IPS-20b (cell line): ENCODE measurements around the gene NDUFA8.

ENCODE experiments used
- H3K27ac ChIP-seq: one replicate; pipeline ENCODE4 v1.5.1; 2013; ENCODE audit warnings: low read length
- H3K27me3 ChIP-seq: 2 replicates; pipeline ENCODE4 v1.6.1; 2013; ENCODE audit warnings: mild to moderate bottlenecking, low read length, inconsistent platforms; ENCODE audit not compliant: insufficient read depth
- H3K36me3 ChIP-seq: 2 replicates; pipeline ENCODE4 v1.6.1; 2013; ENCODE audit warnings: low read depth, mild to moderate bottlenecking, inconsistent platforms, low read length, moderate library complexity; ENCODE audit not compliant: insufficient read depth
- H3K4me1 ChIP-seq: 2 replicates; pipeline ENCODE4 v1.6.1; 2013; ENCODE audit warnings: mild to moderate bottlenecking, control low read depth, inconsistent platforms, low read length, moderate library complexity; ENCODE audit not compliant: insufficient read depth
- H3K4me3 ChIP-seq: 2 replicates; pipeline ENCODE4 v1.5.1; 2013; ENCODE audit warnings: mild to moderate bottlenecking, low read length, inconsistent platforms
- H3K9ac ChIP-seq: 2 replicates; pipeline ENCODE4 v1.6.1; 2013; ENCODE audit warnings: low read depth, mild to moderate bottlenecking, inconsistent platforms, low read length, moderate library complexity
- H3K9me3 ChIP-seq: 2 replicates; pipeline ENCODE4 v1.6.1; 2013; ENCODE audit warnings: mild to moderate bottlenecking, low read depth, low read length, inconsistent platforms; ENCODE audit not compliant: insufficient read depth

NDUFA8 gene

DNA sequence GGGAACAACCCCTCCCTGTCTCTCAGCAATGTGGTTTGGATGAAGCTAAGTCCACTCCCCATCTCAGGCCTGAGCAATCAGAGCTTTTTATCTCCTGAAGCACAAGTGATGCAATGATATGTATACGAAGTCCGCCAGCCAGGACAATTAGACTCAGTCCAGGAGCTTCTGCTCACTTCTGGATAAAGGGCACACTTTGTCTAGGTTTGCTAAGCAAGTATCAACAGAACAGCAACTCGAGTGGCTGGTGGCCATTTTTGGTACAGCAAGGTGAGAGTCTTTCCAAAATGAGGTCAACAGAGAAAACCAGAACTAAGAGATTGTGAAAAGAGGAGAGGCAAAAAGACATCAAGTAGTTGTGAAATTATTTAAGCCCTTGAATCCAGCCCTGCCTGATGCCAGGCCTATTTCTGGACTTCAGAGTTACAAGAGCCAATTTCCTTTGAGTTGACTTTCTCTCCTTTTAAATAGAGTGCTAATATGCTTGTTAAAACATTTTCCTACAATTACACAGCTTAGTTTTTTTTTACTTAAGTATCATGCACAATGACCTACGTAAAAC, 8.2 kb downstream of the NDUFA8 start:
- no peak overlapping the region for H3K9ac ChIP-seq
- H3K36me3 ChIP-seq, result peaks cover 30% of the 10 kb centered on the region
- no peak overlapping the region for H3K4me3 ChIP-seq
- no peaks in the 10 kb centered on the region for H3K9me3 ChIP-seq
- no peaks in the 10 kb centered on the region for H3K27me3 ChIP-seq
- H3K4me1 ChIP-seq, result 0 out of 2 replicates have a peak, but pooled peaks cover 4% of the 10 kb centered on the region
- H3K27ac ChIP-seq, result no peak overlapping the region

DNA sequence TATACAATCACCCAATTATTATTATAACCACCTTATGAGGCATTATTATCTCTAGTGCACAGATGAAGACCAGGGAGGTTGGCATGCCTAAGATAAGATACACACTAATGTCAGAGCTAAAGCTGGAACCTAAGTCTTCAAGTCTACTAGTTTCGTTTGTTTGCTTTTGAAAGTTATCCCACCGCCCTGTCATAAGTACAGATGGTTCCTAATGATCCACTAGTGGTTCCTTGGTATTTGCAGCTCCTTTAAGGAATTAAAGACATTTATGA, 14.1 kb downstream of the NDUFA8 start:
- Histone ChIP-seq H3K36me3 (peaks cover 58% of the 10 kb centered on the region), H3K27me3 (no peaks in the 10 kb centered on the region), H3K9me3 (no peaks in the 10 kb centered on the region), H3K4me1 (no peaks in the 10 kb centered on the region), H3K9ac (no peak overlapping the region), H3K27ac (no peak overlapping the region), H3K4me3 (no peak overlapping the region)

GRCh38 chr9:122144836-122145591, 14.6 kb downstream of the NDUFA8 start:
- no peaks in the 10 kb centered on the region for H3K9me3 ChIP-seq
- no peaks in the 10 kb centered on the region for H3K4me1 ChIP-seq
- no peak overlapping the region for H3K4me3 ChIP-seq
- no peak overlapping the region for H3K27ac ChIP-seq
- H3K36me3 ChIP-seq, result peaks cover 58% of the 10 kb centered on the region
- no peak overlapping the region for H3K9ac ChIP-seq
- H3K27me3 ChIP-seq, result no peaks in the 10 kb centered on the region

DNA sequence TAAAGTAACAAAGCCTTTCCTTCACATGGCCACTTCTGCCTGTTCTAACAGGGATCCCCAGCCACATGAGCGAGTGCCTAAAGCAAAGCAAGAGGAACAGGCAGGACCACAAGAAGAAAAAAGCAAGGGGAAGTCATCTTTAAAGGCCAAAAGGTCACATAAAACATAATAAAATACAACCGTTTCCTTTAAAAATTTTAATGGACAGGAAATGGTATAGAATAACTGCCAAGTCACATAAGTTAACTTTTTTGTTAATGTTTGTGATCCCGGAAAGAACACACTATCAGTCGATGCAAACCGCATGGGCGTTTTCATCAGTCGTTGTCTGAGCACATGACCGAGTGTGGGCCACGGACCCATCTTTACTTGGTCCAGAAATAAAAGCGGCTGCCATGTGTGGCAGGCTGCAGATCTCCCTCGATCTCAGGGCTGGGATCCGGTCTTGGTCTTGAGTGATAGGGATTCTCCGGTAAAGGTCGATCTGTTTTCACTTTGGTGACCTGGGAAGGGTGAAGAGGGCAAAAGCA, 15.6 kb downstream of the NDUFA8 start:
- Histone ChIP-seq H3K4me1 (no peaks in the 10 kb centered on the region), H3K27me3 (no peaks in the 10 kb centered on the region), H3K4me3 (no peak overlapping the region), H3K9ac (no peak overlapping the region), H3K9me3 (no peaks in the 10 kb centered on the region), H3K36me3 (peaks cover 58% of the 10 kb centered on the region), H3K27ac (no peak overlapping the region)

DNA sequence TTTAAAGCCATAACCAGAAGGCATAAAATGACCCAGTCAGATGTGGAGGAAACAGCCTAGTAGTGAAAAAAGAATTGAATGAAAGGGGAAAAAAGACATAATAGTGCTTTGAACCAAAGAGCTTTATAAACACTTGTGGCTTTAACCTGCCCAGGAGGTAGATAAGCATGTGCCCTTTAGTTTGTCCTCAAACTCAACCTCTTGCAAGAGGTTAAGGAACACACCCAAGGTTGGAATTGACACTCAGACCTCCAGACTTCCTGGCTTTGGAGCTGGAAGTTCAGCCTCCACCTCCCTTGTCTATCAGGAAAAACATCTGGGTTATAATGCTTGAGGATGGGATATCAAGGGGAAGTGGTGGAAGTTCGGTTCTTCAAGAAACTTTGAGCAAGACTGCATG, 16.3 kb downstream of the NDUFA8 start:
- no peak overlapping the region for H3K27ac ChIP-seq
- no peaks in the 10 kb centered on the region for H3K27me3 ChIP-seq
- peaks cover 58% of the 10 kb centered on the region for H3K36me3 ChIP-seq
- H3K9ac ChIP-seq, result no peak overlapping the region
- no peaks in the 10 kb centered on the region for H3K9me3 ChIP-seq
- no peaks in the 10 kb centered on the region for H3K4me1 ChIP-seq
- H3K4me3 ChIP-seq, result no peak overlapping the region

GRCh38 chr9:122141671-122142070, 17.9 kb downstream of the NDUFA8 start:
- no peak overlapping the region for H3K9ac ChIP-seq
- H3K27me3 ChIP-seq, result no peaks in the 10 kb centered on the region
- peaks cover 44% of the 10 kb centered on the region for H3K36me3 ChIP-seq
- no peak overlapping the region for H3K27ac ChIP-seq
- no peaks in the 10 kb centered on the region for H3K4me1 ChIP-seq
- H3K4me3 ChIP-seq, result no peak overlapping the region
- H3K9me3 ChIP-seq, result no peaks in the 10 kb centered on the region

DNA sequence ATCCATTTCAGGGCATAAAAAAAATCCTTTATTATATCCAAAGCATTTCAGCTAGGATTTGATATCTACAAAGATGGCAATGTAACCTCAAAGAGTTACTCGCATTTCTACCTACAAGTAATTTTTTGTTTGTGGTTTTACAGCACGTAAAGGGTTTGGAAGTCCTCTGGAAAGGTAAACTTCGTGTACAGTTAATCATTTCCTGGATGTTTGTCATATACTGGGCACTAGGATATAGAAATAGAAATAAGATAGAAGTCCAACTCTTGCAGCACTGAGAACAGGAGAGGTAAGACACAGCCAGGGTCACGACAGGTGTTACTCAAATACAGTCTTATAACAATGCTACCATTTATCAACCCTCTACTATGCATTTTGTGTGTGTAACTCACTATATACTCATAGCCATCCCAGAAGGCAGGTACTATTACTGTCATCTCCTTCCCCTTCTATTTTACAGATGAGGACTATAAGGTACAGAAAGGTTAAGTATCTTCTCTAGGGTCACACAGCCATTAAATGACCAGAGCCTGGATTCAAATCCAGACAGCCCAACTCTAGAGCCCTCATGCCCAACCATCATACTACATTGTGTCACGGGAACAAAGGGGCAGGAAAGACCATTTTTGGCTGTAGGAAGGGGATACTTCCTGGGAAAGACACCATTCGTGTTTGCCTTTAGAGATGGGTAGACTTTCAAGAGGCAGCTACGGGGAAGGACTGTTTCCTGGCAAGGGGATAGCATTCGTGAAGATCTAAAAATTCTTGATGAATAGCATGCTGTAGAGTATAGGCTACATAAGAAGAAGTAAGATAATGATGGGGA, 19.0 kb downstream of the NDUFA8 start:
- H3K27me3 ChIP-seq, result no peaks in the 10 kb centered on the region
- H3K27ac ChIP-seq, result no peak overlapping the region
- H3K9me3 ChIP-seq, result no peaks in the 10 kb centered on the region
- H3K4me1 ChIP-seq, result no peaks in the 10 kb centered on the region
- no peak overlapping the region for H3K4me3 ChIP-seq
- H3K36me3 ChIP-seq, result peaks cover 35% of the 10 kb centered on the region
- no peak overlapping the region for H3K9ac ChIP-seq

- H3K4me1 ChIP-seq, result peaks cover 8% of the 10 kb centered on the region
- H3K27me3 ChIP-seq, result peaks cover 8% of the 10 kb centered on the region
- H3K27ac ChIP-seq, result no peak overlapping the region
- no peak overlapping the region for H3K9ac ChIP-seq
- peaks cover 18% of the 10 kb centered on the region for H3K36me3 ChIP-seq
- no peak overlapping the region for H3K4me3 ChIP-seq
- H3K9me3 ChIP-seq, result no peaks in the 10 kb centered on the region
Measured at GRCh38 chr9:122138560-122139268, 20.9 kb downstream of the NDUFA8 start.

DNA sequence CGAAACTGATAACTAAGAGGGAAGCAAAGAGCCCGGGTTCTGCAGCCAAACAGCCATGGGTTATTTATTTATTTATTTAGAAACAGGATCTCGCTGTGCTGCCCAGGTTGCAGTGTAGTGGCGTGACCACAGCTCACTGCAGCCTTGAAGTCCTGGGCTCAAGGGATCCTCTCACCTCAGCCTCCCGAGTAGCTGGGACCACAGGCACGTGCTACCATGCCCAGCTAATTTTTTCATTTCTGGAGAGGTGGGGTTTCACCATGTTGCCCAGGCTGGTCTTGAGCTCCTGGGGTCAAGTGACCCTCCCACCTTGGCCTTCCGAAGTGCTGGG, 24.1 kb downstream of the NDUFA8 start:
- Histone ChIP-seq H3K27me3 (peaks cover 38% of the 10 kb centered on the region), H3K27ac (no peak overlapping the region), H3K4me1 (peaks cover 15% of the 10 kb centered on the region), H3K9ac (no peak overlapping the region), H3K4me3 (no peak overlapping the region), H3K36me3 (no peaks in the 10 kb centered on the region), H3K9me3 (no peaks in the 10 kb centered on the region)

DNA sequence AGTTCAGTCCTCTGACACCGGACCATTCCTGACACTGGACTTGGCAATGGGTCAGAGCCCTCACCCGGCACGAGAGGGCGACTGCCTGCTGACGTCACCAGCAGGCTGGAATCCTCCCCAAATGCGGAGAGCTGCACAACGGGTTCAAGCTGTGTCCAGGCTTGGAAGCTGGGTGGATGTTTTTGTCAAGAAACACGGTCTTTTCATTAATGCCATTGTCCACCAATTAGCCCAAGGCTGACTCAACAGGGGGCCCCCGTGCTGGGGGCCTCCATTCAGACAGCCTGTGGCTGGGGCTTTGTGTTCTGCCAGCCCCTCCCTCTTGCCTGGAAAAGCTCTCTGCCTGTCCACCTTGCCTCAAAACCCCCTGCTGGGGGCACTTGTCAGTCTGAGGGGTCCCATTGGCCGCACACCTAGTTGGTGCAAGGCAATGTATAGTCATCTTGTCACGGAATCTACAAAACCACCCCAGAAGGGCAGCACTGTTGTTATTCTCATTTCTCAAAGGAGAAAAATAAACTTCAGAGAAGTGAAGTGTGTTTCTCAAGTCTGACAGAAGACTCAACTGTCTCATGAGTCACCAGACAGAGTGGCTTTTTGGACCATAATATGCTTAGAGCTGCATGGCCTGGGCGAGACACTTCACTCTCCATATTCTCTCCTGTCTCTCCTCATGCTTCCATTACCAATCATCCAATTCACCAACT, 24.6 kb downstream of the NDUFA8 start:
- H3K4me3 ChIP-seq, result peak overlapping the region; percentile 16; the same call in 1 of the 2 replicates
- peaks cover 15% of the 10 kb centered on the region for H3K4me1 ChIP-seq
- H3K9ac ChIP-seq, result no peak overlapping the region
- H3K36me3 ChIP-seq, result no peaks in the 10 kb centered on the region
- no peak overlapping the region for H3K27ac ChIP-seq
- H3K9me3 ChIP-seq, result no peaks in the 10 kb centered on the region
- peaks cover 38% of the 10 kb centered on the region for H3K27me3 ChIP-seq

DNA sequence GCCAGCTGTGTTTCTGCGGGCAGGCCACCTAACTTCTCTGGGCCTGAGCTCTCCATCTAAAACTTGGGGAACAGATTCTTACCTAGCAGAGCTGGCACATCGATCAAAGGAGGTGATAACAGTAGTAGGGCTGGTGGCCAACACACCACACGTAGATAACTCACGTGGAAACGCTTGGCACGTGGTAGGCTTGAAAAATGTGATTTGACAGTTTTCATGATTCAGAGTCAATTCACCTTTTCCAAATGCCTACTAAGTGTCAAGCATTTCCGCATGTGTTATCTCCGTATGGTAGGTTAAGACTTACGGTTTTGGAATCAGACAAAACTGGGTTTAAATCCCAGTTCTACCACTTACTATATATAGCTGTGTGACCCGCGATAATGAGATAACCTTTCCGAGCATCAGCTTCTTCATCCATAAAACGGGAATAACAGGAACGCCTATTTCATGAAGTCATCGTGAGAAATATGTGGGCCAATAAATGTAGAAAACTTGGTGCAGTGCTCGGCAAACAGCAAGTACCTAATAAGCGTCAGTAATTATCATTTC, 25.5 kb downstream of the NDUFA8 start:
- Histone ChIP-seq H3K9ac (no peak overlapping the region), H3K36me3 (no peaks in the 10 kb centered on the region), H3K27me3 (peaks cover 41% of the 10 kb centered on the region), H3K9me3 (no peaks in the 10 kb centered on the region), H3K4me1 (peaks cover 15% of the 10 kb centered on the region), H3K27ac (no peak overlapping the region), H3K4me3 (no peak overlapping the region)
